Thoracic aorta endothelial cell (primary cell): ENCODE data around the gene MAPK7. TPM values are rescaled to one million over a fixed set of nuclear protein-coding genes. Genes with fewer than 3 reads are reported as not detected.

Experiments
- small RNA-seq: library from RNA; depleted of rRNA; stranded (forward); fragments of <200 nt; gene quantifications from one replicate; pipeline ENCODE3, GENCODE V24; 2012
- total RNA-seq: library from RNA; depleted of rRNA; stranded (reverse); fragments of >200 nt; gene quantifications from 2 replicates; pipeline ENCODE4 v1.2.3, GENCODE V29; 2012

The MAPK7 gene
- total RNA-seq: 19.1 and 19.5 TPM in 2 replicates

DNA sequence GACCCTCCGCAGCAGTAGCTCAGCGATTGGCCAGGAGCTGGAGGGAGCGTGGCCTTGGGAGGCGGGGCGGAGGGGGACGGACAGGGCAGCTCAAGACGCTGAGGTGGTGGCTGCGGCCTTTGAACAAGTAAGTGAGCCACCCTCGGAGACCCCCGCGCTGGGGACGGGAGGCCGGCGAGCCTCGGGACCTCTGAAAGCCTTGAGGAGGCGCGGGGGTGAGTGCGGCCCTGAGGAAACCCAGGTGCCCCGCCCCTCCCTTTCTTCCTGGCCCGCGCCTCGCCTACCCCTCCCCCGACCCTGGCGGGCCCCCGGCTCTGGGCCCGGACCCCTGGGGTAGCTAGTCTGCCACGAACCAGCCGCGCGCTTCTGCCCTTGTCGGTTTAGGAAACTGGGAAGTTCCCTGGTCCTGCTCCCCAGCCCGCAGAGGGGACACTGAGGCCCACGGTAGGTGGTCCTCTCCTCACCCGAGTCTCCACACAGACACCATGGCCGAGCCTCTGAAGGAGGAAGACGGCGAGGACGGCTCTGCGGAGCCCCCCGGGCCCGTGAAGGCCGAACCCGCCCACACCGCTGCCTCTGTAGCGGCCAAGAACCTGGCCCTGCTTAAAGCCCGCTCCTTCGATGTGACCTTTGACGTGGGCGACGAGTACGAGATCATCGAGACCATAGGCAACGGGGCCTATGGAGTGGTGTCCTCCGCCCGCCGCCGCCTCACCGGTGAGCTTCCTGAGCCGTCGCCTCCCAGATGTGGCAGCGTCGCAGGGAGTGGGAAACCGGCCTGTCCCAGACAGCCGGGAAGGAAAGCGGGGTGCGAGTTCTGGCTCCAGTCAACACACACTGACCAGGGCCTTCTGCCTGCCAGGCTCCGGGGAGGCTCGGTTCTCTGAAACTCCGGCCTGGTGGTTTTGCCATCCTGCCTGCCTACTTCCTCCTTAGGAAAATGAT is at the start of gene MAPK7:
Gene MAPK7 (plus strand): TSS at position 83 of the 945 bp plus-strand sequence. CDS start 403 bp downstream, at position 486.

DNA sequence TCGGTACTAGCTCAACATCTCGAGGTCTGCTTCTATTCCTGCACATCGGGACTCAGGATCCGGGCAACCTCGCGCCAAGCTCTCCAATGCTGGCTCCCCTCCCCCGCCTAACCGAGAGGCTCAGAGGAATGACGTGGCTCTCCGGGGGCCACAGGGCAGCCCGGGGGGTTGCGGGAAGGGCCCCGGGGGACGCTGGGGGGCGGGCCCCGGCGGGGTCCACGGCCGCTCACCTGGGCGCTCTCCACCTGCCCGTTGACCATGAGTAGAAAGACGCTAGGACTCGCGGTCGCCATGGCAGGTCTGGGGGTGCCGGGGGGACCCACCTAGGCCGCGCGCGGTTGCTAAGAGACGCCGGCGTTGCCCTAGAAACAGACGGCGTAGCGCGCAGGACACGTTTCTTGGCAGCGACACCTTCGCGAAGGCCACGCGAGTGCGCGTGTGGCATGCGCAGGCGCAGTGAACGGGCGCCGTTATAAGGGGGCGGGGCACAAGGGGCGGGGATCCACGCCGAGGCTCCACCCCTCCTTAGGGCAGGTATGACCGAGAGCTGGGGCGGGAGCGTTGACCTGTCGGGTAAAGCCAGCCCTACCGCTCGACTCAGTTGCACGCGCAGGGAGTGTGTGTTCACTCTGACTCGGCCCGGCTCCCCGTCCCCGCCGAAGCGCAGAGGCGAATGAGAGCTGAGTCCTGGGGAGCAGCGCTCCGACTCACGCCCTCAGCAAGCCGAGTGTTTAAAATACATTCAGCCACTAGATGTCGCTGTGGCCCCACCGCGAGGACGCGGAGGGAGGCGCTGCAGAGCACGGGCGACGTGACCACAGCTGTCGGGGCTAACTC is 15.8 kb upstream of the MAPK7 start, which contains the start of gene B9D1:
Gene B9D1 (minus strand): TSS at position 447 of the 837 bp plus-strand sequence. CDS start 154 bp downstream, at position 293.

DNA sequence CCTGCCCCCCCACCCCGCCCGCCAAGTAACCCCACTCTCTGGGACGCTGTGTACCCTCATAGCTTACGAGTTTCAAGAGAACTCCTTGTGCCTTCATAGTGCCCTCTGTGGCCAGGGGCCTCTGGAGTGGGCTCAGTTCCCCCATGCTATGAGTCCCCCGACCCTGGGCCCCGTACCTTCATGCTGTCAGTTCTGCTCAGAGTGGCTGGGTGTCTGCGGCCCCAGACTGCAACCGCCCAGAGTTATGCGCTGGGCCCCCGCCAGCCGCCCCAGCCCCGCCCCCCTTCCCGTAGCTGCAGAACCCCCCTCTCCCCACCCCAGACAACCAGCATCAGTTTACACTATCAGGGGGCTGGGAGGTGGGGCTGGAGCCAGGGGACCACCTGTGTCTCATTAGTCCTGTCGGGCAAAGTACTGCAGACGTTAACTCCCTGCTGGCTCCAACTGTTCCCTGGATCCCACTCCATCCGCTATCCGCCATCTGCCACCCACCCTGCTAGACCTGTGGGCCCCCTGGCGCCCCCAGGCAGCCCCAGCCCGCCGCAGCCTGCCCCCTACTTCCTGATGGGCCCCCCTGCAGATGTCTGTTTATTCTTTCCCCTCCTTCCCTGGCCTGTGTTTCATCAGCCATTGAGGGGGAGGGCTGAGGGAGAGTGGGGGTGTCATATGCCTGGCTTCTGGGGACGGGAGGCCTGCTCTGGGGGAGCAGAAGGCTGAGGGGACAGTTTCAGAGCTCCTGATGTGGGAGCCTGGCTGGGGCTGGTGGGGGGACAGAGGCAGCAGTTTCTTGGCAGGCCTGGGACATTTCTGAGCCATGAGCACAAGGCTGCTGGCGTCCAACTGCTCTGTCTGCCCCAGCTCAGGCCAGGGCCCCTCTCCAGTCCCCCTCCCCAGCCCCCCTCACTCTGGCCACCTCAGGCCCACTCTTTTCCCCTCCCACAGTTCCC is 8.9 kb downstream of the MAPK7 start, which contains the start of gene MFAP4:
Gene MFAP4 (minus strand): TSS at position 217 of the 947 bp plus-strand sequence. CDS start 35 bp downstream, at position 182.

DNA sequence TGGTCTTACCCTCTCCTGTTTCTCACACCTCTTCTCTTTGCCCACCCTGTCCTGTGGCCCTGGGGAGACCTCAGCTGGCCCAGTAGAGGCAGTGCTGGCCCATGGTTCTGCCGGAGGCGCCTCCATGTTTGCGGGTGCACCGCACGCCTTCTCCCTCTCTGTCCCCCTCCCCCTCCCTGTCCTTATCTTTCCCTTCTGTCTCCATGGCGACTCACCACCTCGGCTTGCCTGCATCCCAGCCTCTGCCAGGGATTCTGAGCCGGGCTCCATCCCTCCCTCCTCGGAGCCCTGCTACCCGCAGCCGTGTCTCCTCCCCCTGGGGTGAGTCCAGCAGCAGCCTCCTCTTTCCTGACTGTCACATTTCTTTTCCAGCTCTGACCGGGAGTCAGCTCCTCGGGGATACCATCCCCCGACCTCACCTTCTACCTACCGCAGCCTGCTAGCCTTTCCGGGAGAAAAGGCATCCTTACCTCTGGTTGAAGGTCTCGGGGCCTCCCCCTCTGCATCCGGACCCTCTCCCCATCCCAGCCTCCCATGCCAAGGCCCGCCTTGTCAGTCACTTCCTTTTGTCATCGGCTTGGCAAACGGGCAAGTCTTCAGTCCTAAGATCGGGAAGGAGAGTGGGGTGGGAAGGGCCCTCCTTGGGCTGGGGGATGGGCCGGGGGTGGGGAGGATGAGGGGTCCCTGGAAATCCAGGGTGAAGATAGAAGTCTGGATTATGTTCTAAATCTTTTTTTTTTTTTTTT is 32.8 kb downstream of the MAPK7 start, which contains the start of gene RNF112:
Gene RNF112 (plus strand): TSS at position 358 of the 746 bp plus-strand sequence. CDS start 177 bp downstream, at position 535.

Small RNA genes lying within 50 kb of the gene (small RNA-seq; reads per million reads assigned to genes)
- gene MIR1180: 3.6 reads per million, percentile 71 among the genes with 10 or more reads in this experiment
- gene RF00537: not detected

Other genes with a start within 250 kb of the MAPK7 start
- 38.7 and 46.1 TPM in 2 replicates for gene EPN2, start 141.1 kb upstream of the MAPK7 start, total RNA-seq
- 16.2 and 17.5 TPM in 2 replicates for gene B9D1, start 15.8 kb upstream of the MAPK7 start, total RNA-seq
- gene MFAP4, start 8.7 kb downstream of the MAPK7 start, total RNA-seq: not detected in 2 replicates
- not detected in 2 replicates for gene RNF112, start 32.7 kb downstream of the MAPK7 start, total RNA-seq
- gene SLC47A1, start 155.4 kb downstream of the MAPK7 start, total RNA-seq: 8.6 and 15.4 TPM in 2 replicates